ENCODE data around the gene LCN15. TPM values are rescaled to one million over a fixed set of nuclear protein-coding genes. Genes with fewer than 3 reads are reported as not detected.

Gene LCN15
- total RNA-seq, 1 experiment from 2014 or later = not detected

GRCh38 chr9:136796238-136796774 is 32.0 kb upstream of the LCN15 start, which contains the start of gene CCDC183:
Gene CCDC183 (plus strand): TSS chr9:136796338. CDS start chr9:136796398, 60 bp downstream.
- CTCF ChIA-PET = no interaction called here
- no peak for DNase-seq (ENCODE audit: unreplicated experiment)
- peaks cover 29% of the 10 kb centered on the region for H3K36me3 Mint-ChIP-seq (ENCODE audit: insufficient read depth, unreplicated experiment)
- no TSS peak for BruUV-seq (replicated peaks)
- H3K4me1 Mint-ChIP-seq (ENCODE audit: insufficient read depth, unreplicated experiment) = peaks cover 14% of the 10 kb centered on the region
- no peaks in the 10 kb centered on the region for H3K9me3 Mint-ChIP-seq (ENCODE audit: unreplicated experiment)
- POLR2A ChIA-PET = no interaction called here
- intact Hi-C loops (cut with micrococcal nuclease) = no loop called here
- TF ChIP-seq CTCF (IDR thresholded peaks at IDR 0.05; ENCODE audit: unreplicated experiment) = no peak
- H3K4me3 Mint-ChIP-seq (ENCODE audit: unreplicated experiment) = no peak within 1 kb of the TSS
- no peaks in the 10 kb centered on the region for H3K27me3 Mint-ChIP-seq (ENCODE audit: insufficient read depth, unreplicated experiment)
- no peak within 1 kb of the TSS for H3K27ac Mint-ChIP-seq (ENCODE audit: low read depth, unreplicated experiment)

- intact Hi-C loops (cut with micrococcal nuclease) = no loop called here
- DNase-seq (ENCODE audit: unreplicated experiment) = no peak
- H3K36me3 Mint-ChIP-seq (ENCODE audit: insufficient read depth, unreplicated experiment) = peaks cover 26% of the 10 kb centered on the region
- TF ChIP-seq CTCF (IDR thresholded peaks at IDR 0.05; ENCODE audit: unreplicated experiment) = no peak
- BruUV-seq (replicated peaks) = no TSS peak
- H3K4me1 Mint-ChIP-seq (ENCODE audit: insufficient read depth, unreplicated experiment) = peaks cover under 1% of the 10 kb centered on the region
- no peaks in the 10 kb centered on the region for H3K9me3 Mint-ChIP-seq (ENCODE audit: unreplicated experiment)
- ChIA-PET CTCF (interaction anchor here (0.6 to 0.8 kb wide), 2 partner anchors 169 to 305 kb away, joined by 3 to 4 read pairs; no protein-coding TSS in a partner anchor), POLR2A (interaction anchor here (1.0 kb wide), 1 partner anchor 690 kb away, joined by 3 read pairs; no protein-coding TSS in a partner anchor)
- H3K27me3 Mint-ChIP-seq (ENCODE audit: insufficient read depth, unreplicated experiment) = no peaks in the 10 kb centered on the region
- H3K4me3 Mint-ChIP-seq (ENCODE audit: unreplicated experiment) = no peak overlapping the region
- no peak overlapping the region for H3K27ac Mint-ChIP-seq (ENCODE audit: low read depth, unreplicated experiment)
These were observed 30.7 kb upstream of the LCN15 start for GRCh38 chr9:136795000-136795348.

- H3K27ac Mint-ChIP-seq (ENCODE audit: low read depth, unreplicated experiment) = no peak overlapping the region
- DNase-seq (ENCODE audit: unreplicated experiment) = no peak
- H3K36me3 Mint-ChIP-seq (ENCODE audit: insufficient read depth, unreplicated experiment) = peaks cover 22% of the 10 kb centered on the region
- no peaks in the 10 kb centered on the region for H3K4me1 Mint-ChIP-seq (ENCODE audit: insufficient read depth, unreplicated experiment)
- intact Hi-C loops (cut with micrococcal nuclease) = no loop called here
- H3K9me3 Mint-ChIP-seq (ENCODE audit: unreplicated experiment) = no peaks in the 10 kb centered on the region
- H3K4me3 Mint-ChIP-seq (ENCODE audit: unreplicated experiment) = no peak overlapping the region
- H3K27me3 Mint-ChIP-seq (ENCODE audit: insufficient read depth, unreplicated experiment) = no peaks in the 10 kb centered on the region
- BruUV-seq (replicated peaks) = no TSS peak
- ChIA-PET CTCF (interaction anchor here (0.6 to 1.5 kb wide), 7 partner anchors 12 to 306 kb away, joined by 3 to 7 read pairs (median 3); no protein-coding TSS in a partner anchor), POLR2A (interaction anchor here (0.9 to 5.0 kb wide), 2 partner anchors 8 to 14 kb away, joined by 3 to 33 read pairs; partner anchors contain the start of gene RABL6)
- no peak for TF ChIP-seq CTCF (IDR thresholded peaks at IDR 0.05; ENCODE audit: unreplicated experiment)
These were observed 30.1 kb upstream of the LCN15 start for GRCh38 chr9:136794281-136794999.

GRCh38 chr9:136793086-136793946 is 29.0 kb upstream of the LCN15 start:
- ChIA-PET POLR2A (interaction anchor here (0.9 to 5.0 kb wide), 2 partner anchors 9 to 15 kb away, joined by 3 to 33 read pairs; partner anchors contain the start of gene RABL6), CTCF (interaction anchor here (0.5 to 1.5 kb wide), 12 partner anchors 10 to 399 kb away, joined by 3 to 12 read pairs (median 4); no protein-coding TSS in a partner anchor)
- Mint-ChIP-seq H3K27me3 (ENCODE audit: insufficient read depth, unreplicated experiment) (no peaks in the 10 kb centered on the region), H3K9me3 (ENCODE audit: unreplicated experiment) (no peaks in the 10 kb centered on the region), H3K4me3 (ENCODE audit: unreplicated experiment) (no peak overlapping the region), H3K36me3 (ENCODE audit: insufficient read depth, unreplicated experiment) (peaks cover 22% of the 10 kb centered on the region), H3K4me1 (ENCODE audit: insufficient read depth, unreplicated experiment) (no peaks in the 10 kb centered on the region), H3K27ac (ENCODE audit: low read depth, unreplicated experiment) (no peak overlapping the region)
- no TSS peak for BruUV-seq (replicated peaks)
- intact Hi-C loops (cut with micrococcal nuclease) = no loop called here
- TF ChIP-seq CTCF (IDR thresholded peaks at IDR 0.05; ENCODE audit: unreplicated experiment) = no peak
- no peak for DNase-seq (ENCODE audit: unreplicated experiment)

All from MCF 10A (cell line).